Measurements from ENCODE around the gene RAD51B. TPM values are rescaled to one million over a fixed set of nuclear protein-coding genes. Genes with fewer than 3 reads are reported as not detected.
A peak's percentile ranks its signal among the peaks of the same experiment; 100 is the strongest.
"Not testable (repeated sequence)": the region's sequence is repeated elsewhere in the genome, so short reads cannot be mapped to it uniquely, and the experiment has no call there.

RAD51B gene
- total RNA-seq, 4 donors from 2014 or later = 8.9 to 30.3 (median 10.4) TPM

- TF ChIP-seq CTCF (IDR thresholded peaks at IDR 0.05) = no peak
- ATAC-seq (ENCODE audit: low FRiP score) (peak; percentile 44), DNase-seq (ENCODE audit: low spot score) (no peak)
These were observed 362.1 kb downstream of the RAD51B start for GRCh38 chr14:68181519-68182326.

GRCh38 chr14:68182492-68182891 is 362.9 kb downstream of the RAD51B start:
- no peak for DNase-seq (ENCODE audit: low spot score)
- no peak for TF ChIP-seq CTCF (IDR thresholded peaks at IDR 0.05)
- ATAC-seq (ENCODE audit: low FRiP score) = no peak

- not testable (repeated sequence) for ATAC-seq (ENCODE audit: low FRiP score); DNase-seq (ENCODE audit: low spot score)
These were observed 367.1 kb downstream of the RAD51B start for GRCh38 chr14:68186500-68187276.

GRCh38 chr14:68188174-68188573 is 368.6 kb downstream of the RAD51B start:
- no peak for TF ChIP-seq CTCF (IDR thresholded peaks at IDR 0.05)
- no peak for DNase-seq (ENCODE audit: low spot score)
- ATAC-seq (ENCODE audit: low FRiP score) = no peak

GRCh38 chr14:68190032-68190431 is 370.5 kb downstream of the RAD51B start:
- TF ChIP-seq CTCF (IDR thresholded peaks at IDR 0.05) = no peak
- ATAC-seq (ENCODE audit: low FRiP score) (no peak), DNase-seq (ENCODE audit: low spot score) (no peak)

GRCh38 chr14:68191567-68192321 is 372.2 kb downstream of the RAD51B start:
- ATAC-seq (ENCODE audit: low FRiP score) (peak; percentile 89), DNase-seq (ENCODE audit: low spot score) (no peak)
- no peak for TF ChIP-seq CTCF (IDR thresholded peaks at IDR 0.05)

- ATAC-seq (ENCODE audit: low FRiP score) (no peak), DNase-seq (ENCODE audit: low spot score) (no peak)
- TF ChIP-seq CTCF (IDR thresholded peaks at IDR 0.05) = no peak
These were observed 373.4 kb downstream of the RAD51B start for GRCh38 chr14:68192935-68193334.

Data from omental fat pad (tissue), 4 donors.